ACHN (cell line): ENCODE results near the gene ZNF28.
"Not testable (repeated sequence)": the region's sequence is repeated elsewhere in the genome, so short reads cannot be mapped to it uniquely, and the experiment has no call there.

Source experiments
- DNase-seq: peaks from one replicate; pipeline ENCODE4 v3.0.0-alpha.2; 2015
- in situ Hi-C: cut with HindIII; loops from 2 replicates; pipeline ENCODE4 v1.10.0; 2017; ENCODE audit warnings: low sequenced_read_pairs, low pct_ligation_motif_present, low pct_unique_long_range_greater_than_20kb

ZNF28 gene

GRCh38 chr19:52821204-52821960 is at the start of gene ZNF28:
Gene ZNF28 (minus strand): TSS chr19:52821633. CDS start chr19:52817958, 3,675 bp downstream.
- in situ Hi-C loops, DNase-seq: not testable (repeated sequence)

- DNase-seq, in situ Hi-C loops: not testable (repeated sequence)
Observed at GRCh38 chr19:52868031-52868430, 46.6 kb upstream of the ZNF28 start.

- DNase-seq, in situ Hi-C loops: not testable (repeated sequence)
Observed at GRCh38 chr19:52857378-52858191, 36.2 kb upstream of the ZNF28 start, which contains the start of gene ZNF468. Gene ZNF468 (minus strand): TSS chr19:52857619. CDS start chr19:52854272, 3,347 bp downstream.

- in situ Hi-C loops, DNase-seq: not testable (repeated sequence)
Observed at GRCh38 chr19:52856540-52857377, 35.3 kb upstream of the ZNF28 start.

- in situ Hi-C loops, DNase-seq: not testable (repeated sequence)
Observed at GRCh38 chr19:52847352-52847751, 25.9 kb upstream of the ZNF28 start.

GRCh38 chr19:52840825-52841465 is 19.5 kb upstream of the ZNF28 start:
- DNase-seq, in situ Hi-C loops: not testable (repeated sequence)

- in situ Hi-C loops, DNase-seq: not testable (repeated sequence)
Observed at GRCh38 chr19:52834289-52834688, 12.9 kb upstream of the ZNF28 start.

GRCh38 chr19:52833541-52833940 is 12.1 kb upstream of the ZNF28 start:
- in situ Hi-C loops, DNase-seq: not testable (repeated sequence)

- in situ Hi-C loops = not testable (repeated sequence)
Observed at GRCh38 chr19:52829866-52830265, 8.4 kb upstream of the ZNF28 start.

GRCh38 chr19:52825765-52826164 is 4.3 kb upstream of the ZNF28 start:
- DNase-seq = no peak
- in situ Hi-C loops = no loop called here

More at GRCh38 chr19:52829866-52830265, 8.4 kb upstream of the ZNF28 start:
- not testable (repeated sequence) for DNase-seq

- DNase-seq = no peak
- in situ Hi-C loops = no loop called here
Observed at GRCh38 chr19:52823676-52824075, 2.2 kb upstream of the ZNF28 start.

- in situ Hi-C loops, DNase-seq: not testable (repeated sequence)
Observed at GRCh38 chr19:52820472-52821203, 795 bp downstream of the ZNF28 start.

GRCh38 chr19:52809801-52810200 is 11.6 kb downstream of the ZNF28 start:
- in situ Hi-C loops = no loop called here
- DNase-seq = no peak

- DNase-seq = not testable (repeated sequence)
Observed at GRCh38 chr19:52799950-52800640, 21.3 kb downstream of the ZNF28 start.

GRCh38 chr19:52789440-52789839 is 32.0 kb downstream of the ZNF28 start:
- no peak for DNase-seq
- in situ Hi-C loops = no loop called here

More at GRCh38 chr19:52799950-52800640, 21.3 kb downstream of the ZNF28 start:
- in situ Hi-C loops = not testable (repeated sequence)

GRCh38 chr19:52786464-52787354 is 34.7 kb downstream of the ZNF28 start, which contains the start of gene ZNF600:
Gene ZNF600 (minus strand): TSS chr19:52786791. CDS start chr19:52778888, 7,903 bp downstream.
- in situ Hi-C loops, DNase-seq: not testable (repeated sequence)
